Measurements from ENCODE around the gene MAPK12. TPM values are rescaled to one million over a fixed set of nuclear protein-coding genes. Genes with fewer than 3 reads are reported as not detected.

MAPK12 gene
- total RNA-seq, 2 donors from 2014 or later, result 8.9 to 10.4 TPM

GRCh38 chr22:50262973-50263617 is 1.6 kb upstream of the MAPK12 start:
- peaks cover 7% of the 10 kb centered on the region for H3K27me3 ChIP-seq (replicated peaks; ENCODE audit: insufficient read depth)
- no peak overlapping the region for H3K4me3 ChIP-seq
- H3K27ac ChIP-seq, result no peak overlapping the region
- DNase-seq (ENCODE audit: low spot score) (no peak), ATAC-seq (ENCODE audit: insufficient number of reproducible peaks, low FRiP score, low read depth) (no peak)
- peaks cover 22 to 27% of the 10 kb centered on the region in 2 donors for H3K4me1 ChIP-seq (ENCODE audit: control insufficient read depth in 1 of 2, low read depth in 2 of 2)
- TF ChIP-seq CTCF (IDR thresholded peaks at IDR 0.05), result no peak
- no peaks in the 10 kb centered on the region for H3K36me3 ChIP-seq
- no peaks in the 10 kb centered on the region for H3K9me3 ChIP-seq

GRCh38 chr22:50262460-50262911 is 1.0 kb upstream of the MAPK12 start:
- H3K9me3 ChIP-seq, result no peaks in the 10 kb centered on the region
- peaks cover 7% of the 10 kb centered on the region for H3K27me3 ChIP-seq (replicated peaks; ENCODE audit: insufficient read depth)
- DNase-seq (ENCODE audit: low spot score) (no peak), ATAC-seq (ENCODE audit: insufficient number of reproducible peaks, low FRiP score, low read depth) (no peak)
- TF ChIP-seq CTCF (IDR thresholded peaks at IDR 0.05), result no peak
- no peak overlapping the region for H3K4me3 ChIP-seq
- H3K4me1 ChIP-seq (ENCODE audit: control insufficient read depth in 1 of 2, low read depth in 2 of 2), result peaks cover 17 to 21% of the 10 kb centered on the region in 2 donors
- H3K27ac ChIP-seq, result no peak overlapping the region
- H3K36me3 ChIP-seq, result no peaks in the 10 kb centered on the region

GRCh38 chr22:50260801-50261614 is 475 bp downstream of the MAPK12 start:
- Histone ChIP-seq H3K4me1 (ENCODE audit: control insufficient read depth in 1 of 2, low read depth in 2 of 2) (peaks cover 11 to 14% of the 10 kb centered on the region in 2 donors), H3K36me3 (no peaks in the 10 kb centered on the region), H3K9me3 (no peaks in the 10 kb centered on the region), H3K27ac (no peak overlapping the region), H3K4me3 (peak overlapping the region; percentile 69), H3K27me3 (replicated peaks; ENCODE audit: insufficient read depth) (peaks cover 7% of the 10 kb centered on the region)
- DNase-seq (ENCODE audit: low spot score), result no peak
- no peak for ATAC-seq (ENCODE audit: insufficient number of reproducible peaks, low FRiP score, low read depth)
- no peak for TF ChIP-seq CTCF (IDR thresholded peaks at IDR 0.05)

GRCh38 chr22:50260434-50260800 is 1.1 kb downstream of the MAPK12 start:
- peaks cover 11 to 14% of the 10 kb centered on the region in 2 donors for H3K4me1 ChIP-seq (ENCODE audit: control insufficient read depth in 1 of 2, low read depth in 2 of 2)
- peak overlapping the region; percentile 69 for H3K4me3 ChIP-seq
- H3K9me3 ChIP-seq, result no peaks in the 10 kb centered on the region
- H3K36me3 ChIP-seq, result no peaks in the 10 kb centered on the region
- H3K27ac ChIP-seq, result no peak overlapping the region
- peaks cover 7% of the 10 kb centered on the region for H3K27me3 ChIP-seq (replicated peaks; ENCODE audit: insufficient read depth)
- no peak for TF ChIP-seq CTCF (IDR thresholded peaks at IDR 0.05)
- DNase-seq (ENCODE audit: low spot score) (no peak), ATAC-seq (ENCODE audit: insufficient number of reproducible peaks, low FRiP score, low read depth) (no peak)

GRCh38 chr22:50259302-50259701 is 2.2 kb downstream of the MAPK12 start:
- H3K4me1 ChIP-seq (ENCODE audit: control insufficient read depth in 1 of 2, low read depth in 2 of 2), result peaks cover 11 to 14% of the 10 kb centered on the region in 2 donors
- H3K27me3 ChIP-seq (replicated peaks; ENCODE audit: insufficient read depth), result peaks cover 7% of the 10 kb centered on the region
- DNase-seq (ENCODE audit: low spot score), result no peak
- ATAC-seq (ENCODE audit: insufficient number of reproducible peaks, low FRiP score, low read depth), result no peak
- no peaks in the 10 kb centered on the region for H3K9me3 ChIP-seq
- H3K4me3 ChIP-seq, result no peak overlapping the region
- H3K36me3 ChIP-seq, result no peaks in the 10 kb centered on the region
- no peak overlapping the region for H3K27ac ChIP-seq
- no peak for TF ChIP-seq CTCF (IDR thresholded peaks at IDR 0.05)

Data from thoracic aorta (tissue), 2 donors.